ENCODE data around the gene CRYZL1. TPM values are rescaled to one million over a fixed set of nuclear protein-coding genes. Genes with fewer than 3 reads are reported as not detected.

CRYZL1 gene
- total RNA-seq, 1 experiment from 2014 or later, result 24.8 TPM

DNA sequence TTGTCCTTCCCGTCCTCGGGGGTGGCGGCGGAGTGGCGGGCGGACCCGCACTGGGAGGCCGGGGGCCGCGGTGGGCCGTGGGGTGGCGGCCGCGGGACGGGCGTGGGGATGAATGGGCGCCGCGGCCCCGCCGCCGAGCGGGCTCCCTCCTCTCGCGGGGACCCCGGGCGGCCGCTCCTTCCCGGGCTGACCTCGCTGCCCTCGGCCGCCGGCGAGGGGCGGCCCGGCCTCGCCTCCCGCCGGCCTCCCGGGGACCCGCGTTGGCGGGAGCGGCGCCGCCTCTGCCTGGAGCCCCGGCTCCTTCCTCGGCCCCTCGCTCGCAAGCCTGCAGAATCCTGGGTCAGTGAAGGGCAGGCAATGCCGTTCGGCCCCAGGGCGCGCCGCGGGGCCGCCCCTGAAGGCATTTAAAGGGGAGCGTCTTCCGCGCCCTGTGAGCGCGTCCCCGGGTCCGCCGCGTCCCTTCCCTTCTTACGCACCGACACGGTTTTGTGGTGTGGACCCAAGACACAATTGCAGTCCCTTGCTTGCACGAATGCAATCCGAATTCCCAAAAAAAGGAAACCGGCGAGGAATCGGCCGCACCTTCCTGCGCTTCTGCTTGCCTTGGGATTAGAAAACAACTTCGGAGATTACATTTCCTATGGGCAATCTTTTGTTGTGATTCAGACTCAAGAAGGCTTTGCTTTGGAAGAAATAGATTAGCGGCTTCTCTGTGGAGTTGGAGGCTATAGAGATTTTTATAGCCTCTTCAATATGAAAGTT, 1.5 kb upstream of the CRYZL1 start:
- ChIA-PET CTCF (no interaction called here), POLR2A (no interaction called here)
- Histone ChIP-seq H3K4me3 (ENCODE audit: low read depth in 2 of 2, low read length in 2 of 2) (peak overlapping the region; percentile 69 to 81), H3K4me1 (ENCODE audit: control insufficient read depth, insufficient read depth, low read length) (peaks cover 21% of the 10 kb centered on the region), H3K9me3 (ENCODE audit: control insufficient read depth, insufficient read depth, low read depth, low read length) (no peaks in the 10 kb centered on the region), H3K27ac (ENCODE audit: low read length) (peak overlapping the region; percentile 86), H3K27me3 (ENCODE audit: control insufficient read depth, insufficient read depth, low read length) (no peaks in the 10 kb centered on the region), H3K36me3 (ENCODE audit: control insufficient read depth, insufficient read depth, low read length) (no peaks in the 10 kb centered on the region; the same call in none of the 2 replicates)
- ATAC-seq (peak; percentile 1; the same call in 1 of the 2 replicates), DNase-seq (ENCODE audit: low read depth, low spot score) (no peak)
- in situ Hi-C loops (cut with HindIII; ENCODE audit: low pct_unique_long_range_greater_than_20kb, low sequenced_read_pairs) (no loop called here), intact Hi-C loops (cut with micrococcal nuclease; ENCODE audit: unreplicated experiment) (no loop called here)
- BruUV-seq (replicated peaks), result no TSS peak
- TF ChIP-seq POLR2AphosphoS5 (IDR thresholded peaks at IDR 0.05; ENCODE audit: low read depth, low read length) (no peak), SIN3A (IDR thresholded peaks at IDR 0.05; ENCODE audit: borderline replicate concordance, insufficient read depth, low read depth, low read length) (no peak), TCF7L2 (IDR thresholded peaks at IDR 0.05; ENCODE audit: low read depth, low read length) (no peak)
- TF ChIP-seq, protein P1, sequence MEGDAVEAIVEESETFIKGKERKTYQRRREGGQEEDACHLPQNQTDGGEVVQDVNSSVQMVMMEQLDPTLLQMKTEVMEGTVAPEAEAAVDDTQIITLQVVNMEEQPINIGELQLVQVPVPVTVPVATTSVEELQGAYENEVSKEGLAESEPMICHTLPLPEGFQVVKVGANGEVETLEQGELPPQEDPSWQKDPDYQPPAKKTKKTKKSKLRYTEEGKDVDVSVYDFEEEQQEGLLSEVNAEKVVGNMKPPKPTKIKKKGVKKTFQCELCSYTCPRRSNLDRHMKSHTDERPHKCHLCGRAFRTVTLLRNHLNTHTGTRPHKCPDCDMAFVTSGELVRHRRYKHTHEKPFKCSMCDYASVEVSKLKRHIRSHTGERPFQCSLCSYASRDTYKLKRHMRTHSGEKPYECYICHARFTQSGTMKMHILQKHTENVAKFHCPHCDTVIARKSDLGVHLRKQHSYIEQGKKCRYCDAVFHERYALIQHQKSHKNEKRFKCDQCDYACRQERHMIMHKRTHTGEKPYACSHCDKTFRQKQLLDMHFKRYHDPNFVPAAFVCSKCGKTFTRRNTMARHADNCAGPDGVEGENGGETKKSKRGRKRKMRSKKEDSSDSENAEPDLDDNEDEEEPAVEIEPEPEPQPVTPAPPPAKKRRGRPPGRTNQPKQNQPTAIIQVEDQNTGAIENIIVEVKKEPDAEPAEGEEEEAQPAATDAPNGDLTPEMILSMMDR (IDR thresholded peaks at IDR 0.05), result no peak
- TF ChIP-seq, protein P2, sequence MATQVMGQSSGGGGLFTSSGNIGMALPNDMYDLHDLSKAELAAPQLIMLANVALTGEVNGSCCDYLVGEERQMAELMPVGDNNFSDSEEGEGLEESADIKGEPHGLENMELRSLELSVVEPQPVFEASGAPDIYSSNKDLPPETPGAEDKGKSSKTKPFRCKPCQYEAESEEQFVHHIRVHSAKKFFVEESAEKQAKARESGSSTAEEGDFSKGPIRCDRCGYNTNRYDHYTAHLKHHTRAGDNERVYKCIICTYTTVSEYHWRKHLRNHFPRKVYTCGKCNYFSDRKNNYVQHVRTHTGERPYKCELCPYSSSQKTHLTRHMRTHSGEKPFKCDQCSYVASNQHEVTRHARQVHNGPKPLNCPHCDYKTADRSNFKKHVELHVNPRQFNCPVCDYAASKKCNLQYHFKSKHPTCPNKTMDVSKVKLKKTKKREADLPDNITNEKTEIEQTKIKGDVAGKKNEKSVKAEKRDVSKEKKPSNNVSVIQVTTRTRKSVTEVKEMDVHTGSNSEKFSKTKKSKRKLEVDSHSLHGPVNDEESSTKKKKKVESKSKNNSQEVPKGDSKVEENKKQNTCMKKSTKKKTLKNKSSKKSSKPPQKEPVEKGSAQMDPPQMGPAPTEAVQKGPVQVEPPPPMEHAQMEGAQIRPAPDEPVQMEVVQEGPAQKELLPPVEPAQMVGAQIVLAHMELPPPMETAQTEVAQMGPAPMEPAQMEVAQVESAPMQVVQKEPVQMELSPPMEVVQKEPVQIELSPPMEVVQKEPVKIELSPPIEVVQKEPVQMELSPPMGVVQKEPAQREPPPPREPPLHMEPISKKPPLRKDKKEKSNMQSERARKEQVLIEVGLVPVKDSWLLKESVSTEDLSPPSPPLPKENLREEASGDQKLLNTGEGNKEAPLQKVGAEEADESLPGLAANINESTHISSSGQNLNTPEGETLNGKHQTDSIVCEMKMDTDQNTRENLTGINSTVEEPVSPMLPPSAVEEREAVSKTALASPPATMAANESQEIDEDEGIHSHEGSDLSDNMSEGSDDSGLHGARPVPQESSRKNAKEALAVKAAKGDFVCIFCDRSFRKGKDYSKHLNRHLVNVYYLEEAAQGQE (IDR thresholded peaks at IDR 0.05; ENCODE audit: insufficient read depth in 1 of 2, low read depth in 2 of 2, low read length in 1 of 2), result no peak

DNA sequence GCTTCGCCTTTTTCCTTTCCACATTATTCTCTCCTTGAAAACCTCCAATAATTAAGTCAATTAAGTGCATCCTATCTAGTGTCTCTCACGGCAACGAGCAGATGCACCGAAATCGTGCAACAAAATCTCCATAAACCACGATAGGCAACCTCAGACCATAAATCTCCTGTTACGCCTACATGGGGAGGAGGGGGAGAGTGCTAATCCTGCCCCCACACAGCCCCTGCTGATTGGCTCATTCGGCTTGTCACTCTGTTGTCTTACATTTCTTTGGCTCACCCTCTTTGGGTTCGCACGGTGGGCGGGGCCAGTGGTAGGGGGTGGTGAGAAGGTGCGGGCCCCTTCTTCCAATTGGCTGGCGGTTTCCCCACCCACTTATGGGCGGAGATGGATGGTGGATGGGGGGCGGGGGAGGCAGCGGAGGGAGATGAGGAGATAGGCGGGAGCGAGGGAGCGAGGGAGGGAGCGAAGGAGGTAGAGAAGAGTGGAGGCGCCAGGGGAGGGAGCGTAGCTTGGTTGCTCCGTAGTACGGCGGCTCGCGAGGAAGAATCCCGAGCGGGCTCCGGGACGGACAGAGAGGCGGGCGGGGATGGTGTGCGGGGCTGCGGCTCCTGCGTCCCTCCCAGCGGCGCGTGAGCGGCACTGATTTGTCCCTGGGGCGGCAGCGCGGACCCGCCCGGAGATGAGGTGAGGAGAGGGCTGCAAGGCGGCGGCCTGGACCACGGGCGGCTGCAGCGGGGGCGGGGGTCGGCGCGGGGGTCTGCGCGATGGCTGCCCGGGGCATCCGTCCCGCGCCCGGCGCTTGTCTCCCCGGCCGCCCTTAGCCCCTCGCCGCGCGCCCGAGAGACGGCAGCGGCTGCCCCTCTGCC, 720 bp upstream of the CRYZL1 start, which contains the start of gene ITSN1:
Gene ITSN1 (plus strand): TSS at position 475 of the 869 bp plus-strand sequence. CDS start 76,328 bp downstream, outside the sequence.
- CTCF ChIA-PET, result no interaction called here
- DNase-seq (ENCODE audit: low read depth, low spot score) (peak; percentile 97), ATAC-seq (peak; percentile 92)
- Histone ChIP-seq H3K27me3 (ENCODE audit: control insufficient read depth, insufficient read depth, low read length) (no peaks in the 10 kb centered on the region), H3K36me3 (ENCODE audit: control insufficient read depth, insufficient read depth, low read length) (no peaks in the 10 kb centered on the region; the same call in none of the 2 replicates), H3K9me3 (ENCODE audit: control insufficient read depth, insufficient read depth, low read depth, low read length) (no peaks in the 10 kb centered on the region), H3K4me1 (ENCODE audit: control insufficient read depth, insufficient read depth, low read length) (peaks cover 21% of the 10 kb centered on the region), H3K4me3 (ENCODE audit: low read depth in 2 of 2, low read length in 2 of 2) (peak within 1 kb of the TSS; percentile 75 to 81), H3K27ac (ENCODE audit: low read length) (peak within 1 kb of the TSS; percentile 97)
- no TSS peak for BruUV-seq (replicated peaks)
- POLR2A ChIA-PET, result no interaction called here
- intact Hi-C loops (cut with micrococcal nuclease; ENCODE audit: unreplicated experiment), result no loop called here
- TF ChIP-seq SIN3A (IDR thresholded peaks at IDR 0.05; ENCODE audit: borderline replicate concordance, insufficient read depth, low read depth, low read length) (0 out of 2 replicates have a peak, but pooled peaks have one; percentile 21), POLR2AphosphoS5 (IDR thresholded peaks at IDR 0.05; ENCODE audit: low read depth, low read length) (no peak; the same call in none of the 2 replicates)
- in situ Hi-C loops (cut with HindIII; ENCODE audit: low pct_unique_long_range_greater_than_20kb, low sequenced_read_pairs), result no loop called here
